DOHH2 (cell line): Measurements from ENCODE around the gene RAB6B.

Experiments
- H3F3A ChIP-seq: fragments of 200-600 bp; sonication (generic), shearing (Covaris generic); 2 replicates; pipeline ENCODE4 v1.6.0; 2016; ENCODE audit warnings: antibody characterized with exemption, mild to moderate bottlenecking; ENCODE audit not compliant: control insufficient read depth, insufficient read depth
- H3K27ac ChIP-seq: fragments of 200-600 bp; sonication (generic); 2 replicates; pipeline ENCODE4 v1.5.1; 2014; ENCODE audit warnings: low read depth, mild to moderate bottlenecking, low read length, moderate library complexity
- H3K27me3 ChIP-seq: fragments of 200-600 bp; sonication (generic); 2 replicates; pipeline ENCODE4 v1.6.1; 2014; ENCODE audit warnings: mild to moderate bottlenecking, low read length, mixed read lengths; ENCODE audit not compliant: control insufficient read depth
- H3K36me3 ChIP-seq: fragments of 200-600 bp; sonication (generic); 2 replicates; pipeline ENCODE4 v1.6.1; 2014; ENCODE audit warnings: mild to moderate bottlenecking, low read length, moderate library complexity, mixed read lengths; ENCODE audit not compliant: control insufficient read depth
- H3K4me1 ChIP-seq: fragments of 200-600 bp; sonication (generic); 2 replicates; pipeline ENCODE4 v1.6.1; 2014; ENCODE audit warnings: mild to moderate bottlenecking, low read length, mixed read lengths; ENCODE audit not compliant: control insufficient read depth
- H3K4me2 ChIP-seq: fragments of 200-600 bp; sonication (generic); 2 replicates; pipeline ENCODE4 v1.6.0; 2014; ENCODE audit warnings: mild to moderate bottlenecking, low read length, moderate library complexity
- H3K4me3 ChIP-seq: fragments of 200-600 bp; sonication (generic); 2 replicates; pipeline ENCODE4 v1.5.1; 2014; ENCODE audit warnings: mild to moderate bottlenecking, low read length, mixed read lengths
- H3K79me2 ChIP-seq: fragments of 200-600 bp; sonication (generic); 2 replicates; pipeline ENCODE4 v1.6.1; 2014; ENCODE audit warnings: mild to moderate bottlenecking, low read length, mixed read lengths; ENCODE audit not compliant: control insufficient read depth
- H3K9me2 ChIP-seq: fragments of 200-600 bp; sonication (generic); replicated peaks from 2 replicates; pipeline ENCODE4 v1.6.1; 2014; ENCODE audit warnings: mild to moderate bottlenecking, low read length, mixed read lengths; ENCODE audit not compliant: control insufficient read depth
- H3K9me3 ChIP-seq: fragments of 200-600 bp; sonication (generic); 2 replicates; pipeline ENCODE4 v1.6.1; 2014; ENCODE audit warnings: antibody characterized with exemption, low read length, mixed read lengths; ENCODE audit not compliant: control insufficient read depth, insufficient read depth
- H4K20me1 ChIP-seq: fragments of 200-600 bp; sonication (generic); 2 replicates; pipeline ENCODE4 v1.6.0; 2014; ENCODE audit warnings: low read depth, mild to moderate bottlenecking, antibody characterized with exemption, low read length, moderate library complexity; ENCODE audit not compliant: control insufficient read depth, insufficient read depth
- CTCF ChIP-seq: fragments of 200-600 bp; sonication (generic); IDR thresholded peaks from one replicate; pipeline ENCODE4 v1.5.1; 2014; ENCODE audit warnings: antibody characterized with exemption, mild to moderate bottlenecking, low read depth, low read length; ENCODE audit not compliant: poor library complexity, severe bottlenecking
- EZH2phosphoT487 ChIP-seq: fragments of 200-600 bp; sonication (generic); IDR thresholded peaks from 2 replicates; pipeline ENCODE4 v1.6.1; 2017; ENCODE audit warnings: borderline replicate concordance, mild to moderate bottlenecking, antibody characterized with exemption, low read length, moderate library complexity, mixed read lengths

The RAB6B gene

GRCh38 chr3:133874344-133874743 lies 21.3 kb downstream of the RAB6B start:
- no peaks in the 10 kb centered on the region for H4K20me1 ChIP-seq
- H3K9me2 ChIP-seq, result no peaks in the 10 kb centered on the region
- H3K4me2 ChIP-seq, result no peak overlapping the region
- no peak for TF ChIP-seq EZH2phosphoT487
- no peak for TF ChIP-seq CTCF
- no peaks in the 10 kb centered on the region for H3K4me1 ChIP-seq
- H3K27ac ChIP-seq, result no peak overlapping the region
- H3K4me3 ChIP-seq, result no peak overlapping the region
- no peaks in the 10 kb centered on the region for H3K9me3 ChIP-seq
- H3K36me3 ChIP-seq, result no peaks in the 10 kb centered on the region
- no peaks in the 10 kb centered on the region for H3F3A ChIP-seq
- no peaks in the 10 kb centered on the region for H3K79me2 ChIP-seq
- peaks cover 4% of the 10 kb centered on the region; the same call in 1 of the 2 replicates for H3K27me3 ChIP-seq

- TF ChIP-seq EZH2phosphoT487, result no peak
- Histone ChIP-seq H3K4me2 (no peak overlapping the region), H4K20me1 (no peaks in the 10 kb centered on the region), H3K4me3 (no peak overlapping the region), H3F3A (no peaks in the 10 kb centered on the region), H3K79me2 (no peaks in the 10 kb centered on the region), H3K36me3 (no peaks in the 10 kb centered on the region), H3K27ac (no peak overlapping the region), H3K9me2 (no peaks in the 10 kb centered on the region), H3K27me3 (no peaks in the 10 kb centered on the region; the same call in 1 of the 2 replicates), H3K4me1 (no peaks in the 10 kb centered on the region), H3K9me3 (no peaks in the 10 kb centered on the region)
These were observed 22.9 kb downstream of the RAB6B start for GRCh38 chr3:133872781-133873180.

GRCh38 chr3:133872161-133872560 lies 23.5 kb downstream of the RAB6B start:
- Histone ChIP-seq H3K9me2 (no peaks in the 10 kb centered on the region), H4K20me1 (no peaks in the 10 kb centered on the region), H3F3A (no peaks in the 10 kb centered on the region), H3K9me3 (no peaks in the 10 kb centered on the region), H3K79me2 (no peaks in the 10 kb centered on the region), H3K27ac (no peak overlapping the region), H3K36me3 (no peaks in the 10 kb centered on the region), H3K4me3 (no peak overlapping the region), H3K27me3 (no peaks in the 10 kb centered on the region; the same call in 1 of the 2 replicates), H3K4me1 (no peaks in the 10 kb centered on the region), H3K4me2 (no peak overlapping the region)
- TF ChIP-seq EZH2phosphoT487 (no peak), CTCF (no peak)

GRCh38 chr3:133871368-133872090 lies 24.2 kb downstream of the RAB6B start:
- no peaks in the 10 kb centered on the region for H3K36me3 ChIP-seq
- no peak for TF ChIP-seq EZH2phosphoT487
- no peak for TF ChIP-seq CTCF
- H4K20me1 ChIP-seq, result no peaks in the 10 kb centered on the region
- no peak overlapping the region for H3K27ac ChIP-seq
- H3K9me2 ChIP-seq, result no peaks in the 10 kb centered on the region
- H3K9me3 ChIP-seq, result no peaks in the 10 kb centered on the region
- H3K79me2 ChIP-seq, result no peaks in the 10 kb centered on the region
- H3K4me2 ChIP-seq, result no peak overlapping the region
- H3K4me3 ChIP-seq, result no peak overlapping the region
- H3F3A ChIP-seq, result no peaks in the 10 kb centered on the region
- no peaks in the 10 kb centered on the region for H3K4me1 ChIP-seq
- no peaks in the 10 kb centered on the region; the same call in 1 of the 2 replicates for H3K27me3 ChIP-seq
